Measurements from ENCODE around the gene ACSM2B.
"Not testable (repeated sequence)": the region's sequence is repeated elsewhere in the genome, so short reads cannot be mapped to it uniquely, and the experiment has no call there.

The ACSM2B gene

GRCh38 chr16:20515688-20516090, 60.5 kb downstream of the ACSM2B start:
- TF ChIP-seq CTCF (IDR thresholded peaks at IDR 0.05; ENCODE audit: control extremely low read depth, extremely low read depth, low read depth, missing control alignments), result no peak

GRCh38 chr16:20510323-20510722, 65.8 kb downstream of the ACSM2B start:
- CTCF ChIA-PET, result no interaction called here

More at GRCh38 chr16:20515688-20516090, 60.5 kb downstream of the ACSM2B start:
- DNase-seq (ENCODE audit: extremely low spot score), result no peak
- POLR2A ChIA-PET, result no interaction called here
- CTCF ChIA-PET, result no interaction called here

GRCh38 chr16:20507280-20507679, 68.9 kb downstream of the ACSM2B start:
- TF ChIP-seq CTCF (IDR thresholded peaks at IDR 0.05; ENCODE audit: control extremely low read depth, extremely low read depth, low read depth, missing control alignments), result no peak
- no peak for DNase-seq (ENCODE audit: extremely low spot score)
- POLR2A ChIA-PET, result no interaction called here
- CTCF ChIA-PET, result no interaction called here

More at GRCh38 chr16:20510323-20510722, 65.8 kb downstream of the ACSM2B start:
- TF ChIP-seq CTCF (IDR thresholded peaks at IDR 0.05; ENCODE audit: control extremely low read depth, extremely low read depth, low read depth, missing control alignments), result no peak
- POLR2A ChIA-PET, result no interaction called here
- no peak for DNase-seq (ENCODE audit: extremely low spot score)

- CTCF ChIA-PET, result no interaction called here
- POLR2A ChIA-PET, result no interaction called here
- TF ChIP-seq CTCF (IDR thresholded peaks at IDR 0.05; ENCODE audit: control extremely low read depth, extremely low read depth, low read depth, missing control alignments), result no peak
- no peak for DNase-seq (ENCODE audit: extremely low spot score)
Observed at GRCh38 chr16:20504418-20504817, 71.7 kb downstream of the ACSM2B start.

- DNase-seq (ENCODE audit: extremely low spot score); CTCF ChIA-PET; POLR2A ChIA-PET: not testable (repeated sequence)
Observed at GRCh38 chr16:20491448-20491847, 84.7 kb downstream of the ACSM2B start.

- CTCF ChIA-PET; POLR2A ChIA-PET; DNase-seq (ENCODE audit: extremely low spot score): not testable (repeated sequence)
Observed at GRCh38 chr16:20490994-20491393, 85.2 kb downstream of the ACSM2B start.

Measured in GM10248 (cell line).